AG20443 (cell line): ENCODE results near the gene ARHGEF12.

Experiments
- DNase-seq: peaks from one replicate; pipeline ENCODE4 v3.0.0; 2012; ENCODE audit warnings: low spot score, mixed read lengths

Gene ARHGEF12

GRCh38 chr11:120316880-120317688, 19.1 kb upstream of the ARHGEF12 start:
- peak; percentile 63 for DNase-seq

- DNase-seq = no peak
Measured at GRCh38 chr11:120317689-120318480, 18.3 kb upstream of the ARHGEF12 start.

DNA sequence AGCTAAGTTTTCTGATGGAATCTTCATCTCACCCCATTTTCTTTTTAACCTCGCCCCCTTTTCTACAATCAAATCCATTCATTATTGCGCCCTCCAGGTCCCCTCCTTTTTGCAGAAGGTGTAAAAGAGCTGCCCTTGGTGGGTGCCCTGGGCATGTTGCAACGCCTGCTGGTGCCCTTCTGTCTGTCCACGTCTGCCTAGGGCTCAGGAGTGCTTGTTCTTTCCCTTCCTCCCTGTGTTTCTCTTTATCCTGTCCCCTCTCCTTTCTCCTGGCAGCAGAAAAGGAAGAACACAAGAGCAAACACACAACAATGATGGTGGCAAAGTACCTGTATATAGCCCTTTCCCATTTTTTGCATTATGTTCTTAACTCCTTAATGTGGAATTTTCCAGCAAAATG, 17.3 kb upstream of the ARHGEF12 start:
- no peak for DNase-seq

- DNase-seq = peak; percentile 84
Measured at GRCh38 chr11:120324932-120325810, 11.0 kb upstream of the ARHGEF12 start, which contains the start of gene TLCD5. TLCD5 (plus strand) TSS chr11:120325299; CDS start chr11:120327442, 2,143 bp downstream.

- DNase-seq = no peak
Measured at GRCh38 chr11:120326228-120326627, 10.0 kb upstream of the ARHGEF12 start.

GRCh38 chr11:120326845-120327281, 9.3 kb upstream of the ARHGEF12 start:
- DNase-seq = no peak

DNA sequence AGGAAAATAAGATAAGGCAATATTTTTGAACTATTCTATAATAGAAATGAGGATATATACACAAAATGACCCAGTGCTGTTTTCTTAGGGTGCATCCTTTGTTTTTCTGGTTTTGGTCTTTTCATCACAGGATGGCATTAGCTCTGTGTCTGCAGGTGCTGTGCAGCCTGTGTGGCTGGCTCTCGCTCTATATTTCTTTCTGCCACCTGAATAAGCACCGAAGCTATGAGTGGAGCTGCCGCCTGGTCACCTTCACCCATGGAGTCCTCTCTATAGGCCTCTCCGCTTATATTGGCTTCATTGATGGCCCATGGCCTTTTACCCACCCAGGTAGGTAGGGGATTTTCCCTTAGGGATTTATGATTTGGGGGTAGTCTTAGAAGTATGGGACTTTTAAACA, 8.9 kb upstream of the ARHGEF12 start:
- no peak for DNase-seq

- DNase-seq = no peak
Measured at GRCh38 chr11:120329556-120329955, 6.7 kb upstream of the ARHGEF12 start.

- DNase-seq = no peak
Measured at GRCh38 chr11:120330045-120330444, 6.2 kb upstream of the ARHGEF12 start.

- peak; percentile 66 for DNase-seq
Measured at GRCh38 chr11:120331301-120331996, 4.8 kb upstream of the ARHGEF12 start.

DNA sequence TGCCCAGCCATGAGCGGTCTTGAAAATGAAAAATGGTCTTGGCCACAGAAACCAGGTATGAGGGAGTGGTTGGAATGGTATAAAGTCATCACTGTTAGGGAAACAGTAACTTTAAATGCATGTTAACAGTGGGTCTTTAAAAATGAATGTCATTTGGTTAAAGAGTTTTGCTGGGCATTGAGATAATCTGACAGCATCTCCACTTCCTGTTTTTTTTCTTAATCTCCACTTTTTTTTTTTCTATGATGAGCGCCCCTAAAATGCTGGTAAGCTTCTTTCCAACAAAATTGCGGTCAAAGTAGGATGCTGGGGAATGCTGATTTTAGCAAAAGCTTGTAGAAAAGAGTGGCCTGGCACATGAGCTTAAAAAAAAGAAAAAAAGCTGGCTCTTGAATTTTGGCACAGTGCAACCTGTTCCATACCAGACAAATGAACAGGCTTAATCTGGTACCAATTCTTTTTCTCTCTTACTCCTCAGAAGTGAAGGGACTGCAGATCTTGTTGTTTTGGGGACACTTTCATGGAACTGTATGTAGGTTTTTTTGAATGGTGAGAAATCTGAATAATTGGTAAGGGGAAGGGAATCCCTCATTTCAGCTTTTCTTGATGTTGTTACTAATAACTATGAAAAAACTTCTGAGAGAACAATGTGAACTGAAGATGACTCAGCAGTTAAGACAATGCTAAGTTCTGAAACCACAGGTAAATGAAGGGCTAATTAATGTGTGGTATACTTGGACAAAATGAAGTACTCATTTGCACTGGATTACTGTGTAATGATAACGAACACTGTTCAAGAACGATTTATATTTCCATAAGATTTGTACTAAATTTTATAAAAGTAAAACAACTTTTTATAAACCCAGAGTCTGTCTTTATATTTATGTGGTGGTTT, 3.1 kb upstream of the ARHGEF12 start:
- peak; percentile 41 for DNase-seq

GRCh38 chr11:120333801-120334200, 2.4 kb upstream of the ARHGEF12 start:
- DNase-seq = no peak

GRCh38 chr11:120334332-120334731, 1.9 kb upstream of the ARHGEF12 start:
- DNase-seq = no peak

- peak; percentile 54 for DNase-seq
Measured at GRCh38 chr11:120334894-120335462, 1.2 kb upstream of the ARHGEF12 start.

- DNase-seq = no peak
Measured at GRCh38 chr11:120335556-120335907, 681 bp upstream of the ARHGEF12 start.

GRCh38 chr11:120336641-120337354, 585 bp downstream of the ARHGEF12 start:
- DNase-seq = peak; percentile 71

- DNase-seq = no peak
Measured at GRCh38 chr11:120337355-120338106, 1.3 kb downstream of the ARHGEF12 start.

DNA sequence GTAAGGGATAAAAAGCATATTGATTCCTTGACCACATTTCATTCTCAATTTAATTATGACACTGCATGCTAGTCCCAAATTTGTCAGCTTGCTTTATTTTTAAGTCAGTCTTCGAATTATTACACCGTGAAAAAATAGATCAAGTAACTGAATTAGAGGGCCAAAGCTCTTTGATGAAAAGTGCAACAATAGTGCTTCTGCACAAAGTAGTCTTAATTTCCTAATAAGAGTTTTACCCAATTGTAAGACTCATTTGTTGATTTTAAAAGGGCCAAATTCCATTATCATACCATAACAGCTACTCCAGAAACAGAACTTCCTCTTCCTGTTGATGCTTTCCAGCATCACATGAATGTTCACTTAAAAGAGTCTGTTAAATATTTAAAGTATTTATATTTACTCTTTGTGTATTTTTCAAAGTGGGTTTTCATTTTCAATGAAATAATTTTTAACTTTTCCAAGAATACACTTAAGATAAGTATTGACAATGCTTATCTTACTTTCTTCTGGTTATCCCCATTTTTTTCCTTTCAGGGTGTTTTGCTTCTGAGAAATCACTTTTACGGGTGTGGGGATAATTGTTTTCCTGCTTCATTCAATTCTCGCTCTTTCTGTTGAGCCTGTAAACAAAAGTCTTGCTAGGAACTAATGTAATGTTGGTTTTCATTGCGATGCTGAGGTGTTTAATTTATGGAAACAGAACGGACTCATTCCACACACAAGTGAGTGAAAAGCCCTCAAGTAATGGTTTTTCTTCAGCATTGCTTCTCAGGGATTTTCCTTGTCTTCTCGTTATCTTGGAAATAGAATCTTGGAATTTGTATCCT, 2.1 kb downstream of the ARHGEF12 start:
- DNase-seq = peak; percentile 13
